Omental fat pad (tissue), 4 donors: ENCODE data around the gene SATB1. TPM values are rescaled to one million over a fixed set of nuclear protein-coding genes. Genes with fewer than 3 reads are reported as not detected.

Source experiments
- ATAC-seq: fragments of 150-250 bp; one replicate; pipeline ENCODE4 v1.9.1; 2016; ENCODE audit warnings: mild to moderate bottlenecking, moderate library complexity; ENCODE audit not compliant: low FRiP score
- DNase-seq: peaks from one replicate; pipeline ENCODE4 v3.0.0-alpha.2; 2019; ENCODE audit warnings: low spot score
- total RNA-seq, 4 donors: library from RNA; depleted of rRNA; stranded (reverse); fragments of >200 nt; gene quantifications; one replicate each; pipeline ENCODE4 v1.1.0, GENCODE V29; 2016
- TF ChIP-seq, protein P1 (sequence below), 3 donors: fragments of 450-650 bp; IDR thresholded peaks; one replicate each; pipeline ENCODE4 v1.5.1; 2016 to 2017; ENCODE audit warnings: antibody characterized with exemption in 3 of 3, mild to moderate bottlenecking in 3 of 3, moderate library complexity in 2 of 3

Gene SATB1
- total RNA-seq, 4 donors from 2014 or later, result 20.2 to 42.9 (median 30.6) TPM

DNA sequence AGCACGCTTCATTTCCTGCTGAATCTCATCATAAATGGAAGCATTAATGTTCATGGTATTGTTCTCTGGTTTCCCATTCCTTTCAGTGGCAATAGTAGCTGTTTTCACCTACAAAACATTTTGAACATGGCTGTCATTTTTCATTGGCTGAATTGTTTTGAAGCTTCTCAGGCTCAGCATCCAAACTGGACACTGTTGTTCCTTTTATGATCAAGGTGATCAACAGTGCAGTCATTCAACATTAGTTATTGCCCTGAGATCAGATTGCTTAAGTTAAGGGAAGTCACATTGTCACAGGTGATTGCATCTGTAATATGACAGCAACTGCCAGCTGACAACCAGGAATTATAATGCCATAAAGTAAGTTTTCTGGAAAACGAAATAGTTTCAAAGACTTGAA lies 46.9 kb downstream of the SATB1 start:
- TF ChIP-seq, protein P1, sequence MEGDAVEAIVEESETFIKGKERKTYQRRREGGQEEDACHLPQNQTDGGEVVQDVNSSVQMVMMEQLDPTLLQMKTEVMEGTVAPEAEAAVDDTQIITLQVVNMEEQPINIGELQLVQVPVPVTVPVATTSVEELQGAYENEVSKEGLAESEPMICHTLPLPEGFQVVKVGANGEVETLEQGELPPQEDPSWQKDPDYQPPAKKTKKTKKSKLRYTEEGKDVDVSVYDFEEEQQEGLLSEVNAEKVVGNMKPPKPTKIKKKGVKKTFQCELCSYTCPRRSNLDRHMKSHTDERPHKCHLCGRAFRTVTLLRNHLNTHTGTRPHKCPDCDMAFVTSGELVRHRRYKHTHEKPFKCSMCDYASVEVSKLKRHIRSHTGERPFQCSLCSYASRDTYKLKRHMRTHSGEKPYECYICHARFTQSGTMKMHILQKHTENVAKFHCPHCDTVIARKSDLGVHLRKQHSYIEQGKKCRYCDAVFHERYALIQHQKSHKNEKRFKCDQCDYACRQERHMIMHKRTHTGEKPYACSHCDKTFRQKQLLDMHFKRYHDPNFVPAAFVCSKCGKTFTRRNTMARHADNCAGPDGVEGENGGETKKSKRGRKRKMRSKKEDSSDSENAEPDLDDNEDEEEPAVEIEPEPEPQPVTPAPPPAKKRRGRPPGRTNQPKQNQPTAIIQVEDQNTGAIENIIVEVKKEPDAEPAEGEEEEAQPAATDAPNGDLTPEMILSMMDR (IDR thresholded peaks at IDR 0.05), result no peak
- ATAC-seq, result no peak

DNA sequence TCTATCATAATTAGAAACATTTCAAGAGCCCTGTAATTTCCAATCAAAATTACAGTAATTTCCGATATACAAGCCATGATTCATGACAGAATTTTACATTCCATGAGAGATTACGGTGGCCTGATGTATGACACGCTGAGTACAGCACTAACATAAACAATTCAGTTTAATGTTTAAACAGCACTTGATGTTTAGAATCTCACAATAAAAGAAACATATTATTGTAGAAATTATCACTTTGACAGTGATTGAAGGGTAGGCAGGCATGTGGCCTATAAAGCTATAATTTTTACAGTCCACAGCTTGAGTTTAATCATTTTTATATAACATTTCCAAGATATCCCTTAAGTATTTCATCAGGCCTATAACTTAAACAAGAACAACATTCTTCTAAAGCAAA lies 48.5 kb downstream of the SATB1 start:
- ATAC-seq (no peak), DNase-seq (no peak)
- TF ChIP-seq, protein P1 (IDR thresholded peaks at IDR 0.05), result no peak

More for the DNA sequence above, 46.9 kb downstream of the SATB1 start:
- DNase-seq, result no peak

DNA sequence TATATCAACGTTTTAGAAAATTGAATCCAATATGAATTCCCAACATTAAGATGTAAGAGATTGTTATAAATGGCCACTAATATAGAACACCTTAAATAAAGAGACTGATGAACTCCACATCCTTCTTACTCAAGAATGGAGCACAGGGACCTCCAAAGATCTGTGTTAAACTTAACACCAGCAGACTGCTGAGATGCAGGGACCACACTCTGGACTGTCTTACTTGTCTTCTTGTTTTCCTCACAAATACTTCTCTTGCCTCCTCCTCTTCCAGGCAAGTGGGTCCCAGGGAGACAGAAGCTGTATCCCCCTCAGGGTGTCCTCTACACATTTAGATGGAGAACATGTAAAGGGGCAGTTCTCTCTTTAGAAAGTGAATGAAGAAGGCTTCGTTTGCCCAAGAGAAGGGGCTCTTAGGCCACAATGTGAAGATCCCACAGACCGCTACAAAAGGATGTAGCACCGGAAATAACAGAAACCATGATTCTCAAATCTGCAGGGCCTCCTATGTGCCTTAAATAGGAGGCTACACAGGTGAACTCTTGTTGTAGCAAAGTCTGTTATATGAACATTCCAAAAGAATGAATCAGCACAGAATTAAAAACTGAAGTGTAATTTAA lies 52.2 kb downstream of the SATB1 start:
- TF ChIP-seq, protein P1 (IDR thresholded peaks at IDR 0.05), result no peak
- ATAC-seq (no peak), DNase-seq (no peak)

DNA sequence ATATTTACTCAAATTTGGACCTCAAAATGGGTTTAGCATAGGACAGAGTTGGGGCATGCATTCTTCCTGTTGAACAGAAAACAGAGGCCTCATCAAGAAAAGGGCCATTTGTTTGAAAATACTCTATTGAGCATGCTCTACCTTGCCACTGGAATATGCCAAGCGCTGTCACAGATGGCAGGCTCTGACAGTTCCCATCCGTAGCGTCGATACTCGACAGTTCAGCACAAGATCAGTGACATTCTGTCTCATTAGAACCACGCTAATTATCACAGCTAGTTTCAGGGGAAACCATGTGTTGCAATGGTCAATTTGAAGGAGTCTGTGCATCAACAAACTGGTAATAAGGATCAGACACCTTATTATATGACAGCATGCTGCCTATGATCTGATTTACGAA lies 54.5 kb downstream of the SATB1 start:
- ATAC-seq (no peak), DNase-seq (no peak)
- TF ChIP-seq, protein P1 (IDR thresholded peaks at IDR 0.05), result no peak

DNA sequence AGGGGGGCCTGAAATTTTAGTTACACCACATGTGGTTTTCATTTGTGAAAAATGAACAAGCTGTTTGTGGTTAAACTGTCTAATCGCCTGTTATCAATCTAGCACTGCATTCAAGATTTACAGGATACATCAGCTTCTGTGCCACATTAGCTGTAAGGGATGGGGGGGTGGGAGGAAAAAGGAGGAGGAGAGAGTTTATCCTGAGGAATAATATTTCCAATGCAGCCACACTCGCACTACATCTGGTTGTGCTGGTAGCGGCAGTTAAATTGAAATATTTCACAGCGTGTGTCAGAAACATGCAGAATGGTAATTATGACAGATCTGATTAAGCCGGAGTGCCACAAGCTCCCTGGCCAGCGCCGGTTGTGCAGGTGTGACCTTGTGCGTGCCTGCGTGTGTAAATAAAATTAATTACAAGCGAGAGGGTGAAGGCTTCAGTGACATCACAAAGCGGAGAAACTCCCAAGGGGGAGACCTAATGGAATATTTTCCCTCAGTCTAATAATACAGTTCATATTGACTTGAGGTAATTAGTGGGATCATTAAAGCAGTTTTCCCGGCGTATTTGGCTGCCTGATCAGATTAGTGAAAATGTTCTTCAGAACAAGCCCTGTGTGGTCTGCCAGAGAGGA lies 55.5 kb downstream of the SATB1 start:
- no peak for ATAC-seq
- DNase-seq, result no peak
- TF ChIP-seq, protein P1 (IDR thresholded peaks at IDR 0.05), result no peak

DNA sequence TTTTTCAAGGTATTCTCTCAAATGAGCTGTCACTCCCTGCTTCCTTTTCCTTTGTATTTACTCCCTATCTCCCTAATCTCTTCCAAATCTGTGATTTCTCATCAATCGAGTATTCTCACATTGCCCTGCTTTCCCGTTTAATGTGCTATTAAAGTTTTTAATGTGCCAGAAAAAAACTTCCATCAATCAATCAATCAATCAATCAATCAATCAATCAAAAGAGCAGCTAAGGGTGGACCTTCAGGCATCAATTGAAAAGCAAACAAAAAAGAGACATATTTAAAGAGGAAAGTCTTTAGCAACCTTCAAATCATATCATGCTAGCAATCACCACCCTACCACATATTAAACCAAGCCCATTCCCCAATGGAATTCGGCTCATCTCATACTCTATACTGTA lies 58.9 kb downstream of the SATB1 start:
- DNase-seq, result no peak
- ATAC-seq, result no peak
- TF ChIP-seq, protein P1 (IDR thresholded peaks at IDR 0.05), result no peak

DNA sequence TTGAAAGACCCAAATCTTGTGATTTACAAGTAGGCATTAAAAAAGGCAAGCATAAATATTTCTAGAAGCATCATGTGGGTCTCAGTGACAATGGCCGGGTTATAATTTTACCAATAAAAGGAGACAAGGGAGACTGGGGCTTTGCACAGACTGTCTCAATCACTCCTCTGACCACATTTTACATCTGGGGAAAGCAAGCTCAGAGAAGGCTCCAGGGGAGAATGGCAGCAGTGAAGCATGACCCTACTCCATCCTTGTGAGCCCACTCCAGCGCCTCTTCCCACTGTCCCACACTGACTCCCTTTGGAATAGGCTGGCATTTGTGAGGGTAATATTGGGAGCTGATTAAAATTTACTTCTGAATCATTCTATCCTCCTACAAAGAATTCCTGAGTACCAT lies 61.8 kb downstream of the SATB1 start:
- DNase-seq, result no peak
- TF ChIP-seq, protein P1 (IDR thresholded peaks at IDR 0.05), result no peak
- ATAC-seq, result no peak
